HL-60/S4 treated with phorbol 12-myristate 13-acetate at 8.2 ng/mL for 4 days and 3 days (cell line): ENCODE measurements around the gene FOXP4.

Source experiments
- in situ Hi-C: fragments of 300-500 bp; cut with MboI; formaldehyde crosslinking; loops from 2 replicates; pipeline ENCODE4 v1.15.0; 2022; ENCODE audit warnings: low sequenced_read_pairs

Gene FOXP4

GRCh38 chr6:41561931-41562911 is 16.0 kb downstream of the FOXP4 start:
- in situ Hi-C loops, result loop anchor here (25.0 kb wide), 1 partner anchor 100 kb away; no protein-coding TSS in a partner anchor

DNA sequence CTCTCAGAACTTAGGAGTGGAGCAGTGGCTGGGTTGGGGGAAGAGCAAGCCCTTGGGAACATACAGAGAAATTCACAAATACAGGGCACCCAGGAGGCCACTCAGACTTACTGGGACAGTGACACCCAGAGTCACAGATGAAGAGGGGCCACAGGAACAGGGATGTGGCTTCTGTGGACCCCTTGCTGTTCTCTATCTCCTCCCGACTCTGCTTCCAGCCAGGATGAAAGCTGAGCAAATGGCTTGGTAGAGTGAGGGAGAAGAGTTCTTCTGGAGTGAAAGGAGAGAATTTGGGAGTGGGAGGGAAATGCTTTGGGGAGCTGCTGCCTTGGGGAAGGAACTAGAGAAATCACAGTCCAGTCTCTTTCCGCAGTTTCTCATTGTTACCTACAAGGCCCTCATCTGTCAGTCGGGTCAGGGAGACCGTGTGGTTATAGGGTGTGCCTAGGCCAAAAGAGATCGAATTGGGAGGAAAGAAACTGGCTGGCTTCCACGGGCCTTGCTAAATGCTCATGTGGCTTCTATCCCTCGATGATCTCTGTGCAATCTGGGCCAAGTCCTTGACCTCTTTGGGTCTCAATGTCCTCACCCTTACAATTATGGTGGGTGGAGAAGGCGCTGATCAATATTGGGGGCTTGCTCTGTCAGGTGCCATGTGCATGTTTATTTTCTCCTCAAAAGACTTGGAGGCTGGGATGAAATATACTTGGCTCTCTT is 17.0 kb downstream of the FOXP4 start:
- in situ Hi-C loops, result loop anchor here (25.0 kb wide), 1 partner anchor 101 kb away; no protein-coding TSS in a partner anchor

- in situ Hi-C loops, result loop anchor here (25.0 kb wide), 1 partner anchor 102 kb away; no protein-coding TSS in a partner anchor
Observed at GRCh38 chr6:41564448-41565142, 18.4 kb downstream of the FOXP4 start.

DNA sequence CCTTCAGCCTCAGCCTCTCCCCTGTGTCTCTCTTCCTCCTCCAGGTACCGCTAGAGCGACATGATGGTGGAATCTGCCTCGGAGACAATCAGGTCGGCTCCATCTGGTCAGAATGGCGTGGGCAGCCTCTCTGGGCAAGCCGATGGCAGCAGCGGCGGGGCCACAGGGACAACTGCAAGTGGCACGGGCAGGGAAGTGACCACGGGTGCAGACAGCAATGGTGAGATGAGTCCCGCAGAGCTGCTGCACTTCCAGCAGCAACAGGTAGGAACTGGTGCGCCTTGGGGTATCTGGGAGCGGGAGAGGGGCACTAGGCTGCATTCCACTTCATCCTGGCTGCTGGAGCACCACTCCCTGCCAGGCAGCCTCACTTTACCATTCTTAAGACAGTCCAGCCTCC is 19.5 kb downstream of the FOXP4 start:
- in situ Hi-C loops, result loop anchor here (25.0 kb wide), 1 partner anchor 103 kb away; no protein-coding TSS in a partner anchor

DNA sequence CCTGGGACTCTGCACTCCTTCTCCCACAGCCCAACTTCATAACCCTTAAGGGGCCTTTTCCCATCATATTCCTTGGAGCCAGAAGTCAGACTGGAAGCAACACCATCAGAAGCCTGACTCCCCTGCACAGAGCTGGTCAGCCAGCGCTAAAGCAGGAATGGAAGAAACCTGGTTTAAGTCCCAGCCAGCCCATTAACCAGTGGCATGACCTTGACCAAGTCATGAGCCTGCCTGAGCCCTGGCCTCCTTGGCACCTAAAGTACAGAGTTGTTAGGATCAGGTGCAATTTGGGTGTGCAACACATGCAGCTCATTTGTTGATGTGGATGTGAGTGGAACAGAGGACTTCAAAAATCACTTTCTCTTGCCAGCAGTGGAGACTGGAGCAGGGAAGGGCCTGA is 20.8 kb downstream of the FOXP4 start:
- in situ Hi-C loops, result loop anchor here (25.0 kb wide), 1 partner anchor 105 kb away; no protein-coding TSS in a partner anchor

DNA sequence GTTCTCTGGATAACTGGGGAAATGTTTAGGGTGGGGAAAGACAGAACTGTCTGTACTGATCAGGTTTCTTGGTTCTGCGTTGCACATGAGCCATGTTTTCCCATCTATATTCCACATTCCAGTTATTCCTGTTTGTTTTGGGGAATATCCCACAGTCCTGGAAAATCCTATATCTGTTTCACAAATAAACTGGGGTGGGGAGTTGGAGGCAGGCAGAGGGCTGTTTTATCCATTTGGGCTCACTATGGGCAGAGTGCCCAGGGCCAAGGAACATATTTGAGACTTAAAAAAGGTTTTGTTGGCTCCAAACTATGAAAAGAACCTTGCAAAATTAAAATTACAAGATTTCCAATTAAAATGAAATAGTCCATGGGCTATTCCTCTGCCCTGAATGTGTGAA is 21.5 kb downstream of the FOXP4 start:
- in situ Hi-C loops, result loop anchor here (25.0 kb wide), 1 partner anchor 105 kb away; no protein-coding TSS in a partner anchor

- in situ Hi-C loops, result loop anchor here (25.0 kb wide), 1 partner anchor 106 kb away; no protein-coding TSS in a partner anchor
Observed at GRCh38 chr6:41568202-41568584, 22.0 kb downstream of the FOXP4 start.

DNA sequence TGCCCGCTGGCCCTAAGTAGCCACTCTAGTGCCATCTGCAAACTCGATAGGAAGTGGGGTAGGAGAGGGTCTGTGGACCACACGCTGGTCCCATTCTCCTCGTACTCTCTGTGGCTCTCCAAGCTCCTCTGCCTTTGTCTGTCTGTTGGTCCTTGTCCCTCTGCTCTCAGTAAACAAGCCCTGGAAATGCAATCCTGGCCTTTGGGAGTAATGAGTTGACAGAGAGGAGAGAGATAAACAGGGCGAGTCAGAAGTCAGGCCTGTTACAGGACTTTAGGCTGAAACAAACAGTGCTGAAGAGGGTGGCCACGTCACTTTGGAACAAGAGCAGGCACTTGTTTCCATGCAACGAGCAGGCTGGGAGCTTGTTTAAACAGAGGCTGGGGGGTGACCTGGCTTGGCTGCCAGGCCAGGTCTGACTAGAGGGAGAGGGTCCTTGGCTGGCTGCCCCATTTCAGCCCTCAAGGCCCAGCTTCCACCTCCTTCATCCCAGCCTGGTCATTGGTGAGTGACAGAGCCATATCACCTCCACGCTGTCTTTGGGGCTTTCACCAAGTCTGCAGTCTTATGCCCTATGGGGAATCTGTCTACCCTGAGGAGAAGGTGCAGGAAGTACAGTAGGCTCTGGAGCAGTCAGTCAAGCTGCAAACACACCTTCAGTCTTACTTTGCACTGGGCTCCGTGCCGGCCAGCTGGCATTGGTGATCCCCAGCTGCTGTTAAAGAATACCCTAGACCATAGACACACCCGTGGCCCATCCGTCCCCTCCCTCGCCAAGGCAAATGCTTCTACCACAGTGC is 22.6 kb downstream of the FOXP4 start:
- in situ Hi-C loops, result loop anchor here (25.0 kb wide), 1 partner anchor 106 kb away; no protein-coding TSS in a partner anchor

DNA sequence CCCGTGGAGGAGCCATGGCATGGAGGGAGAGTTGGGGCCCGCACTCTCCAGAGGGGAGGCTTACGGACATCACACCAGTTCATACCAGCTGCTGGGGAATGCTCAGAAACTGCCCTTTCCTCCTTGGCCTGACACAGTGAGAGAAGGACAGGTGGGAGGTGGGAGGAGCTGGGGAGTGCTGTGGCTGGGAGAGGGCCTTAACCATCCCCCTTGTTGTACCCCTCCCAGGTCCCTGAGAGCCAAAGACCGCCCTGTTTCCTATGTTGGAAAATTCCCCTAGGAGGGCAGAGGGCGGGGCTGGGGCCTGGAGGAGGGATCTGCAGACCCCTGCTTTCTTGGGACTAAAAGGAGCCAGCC is 24.1 kb downstream of the FOXP4 start:
- in situ Hi-C loops, result loop anchor here (25.0 kb wide), 1 partner anchor 108 kb away; no protein-coding TSS in a partner anchor

DNA sequence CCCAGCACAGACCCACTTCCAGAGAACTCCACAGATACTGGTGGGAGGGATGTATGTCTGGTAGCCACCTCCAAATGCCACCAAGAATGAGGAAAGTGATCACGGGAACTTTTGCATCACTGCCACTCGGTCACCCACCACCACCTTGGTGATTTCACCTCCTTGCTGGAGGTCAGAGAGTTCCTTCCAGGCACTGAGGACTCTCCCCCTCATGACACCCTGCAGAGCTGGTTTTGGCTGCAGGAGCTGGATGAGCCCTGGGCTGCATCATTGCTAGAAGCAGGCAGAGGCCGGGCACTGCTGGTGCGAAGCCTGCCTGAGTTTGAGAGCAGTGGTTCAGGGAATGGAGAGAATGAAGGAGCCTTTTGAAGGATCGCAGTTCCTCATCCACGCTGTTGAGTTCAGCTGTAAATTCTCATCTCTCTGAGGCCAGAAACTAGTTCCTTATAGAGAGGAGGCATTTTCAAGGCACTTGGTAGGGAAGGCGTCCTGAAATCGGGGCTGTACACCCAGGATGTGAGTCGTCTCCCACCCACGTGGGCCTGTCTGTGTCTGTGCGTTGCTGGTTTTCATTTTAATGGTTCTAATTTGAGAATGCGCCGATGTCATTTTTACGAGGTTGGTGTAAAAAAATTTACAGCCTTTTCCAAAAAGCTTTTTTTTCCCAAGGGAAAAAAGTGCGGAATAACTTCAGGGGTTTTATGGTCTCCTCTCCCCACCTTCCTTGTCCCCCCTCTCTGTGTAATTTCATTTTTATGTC is 25.0 kb downstream of the FOXP4 start:
- in situ Hi-C loops, result loop anchor here (25.0 kb wide), 1 partner anchor 109 kb away; no protein-coding TSS in a partner anchor

DNA sequence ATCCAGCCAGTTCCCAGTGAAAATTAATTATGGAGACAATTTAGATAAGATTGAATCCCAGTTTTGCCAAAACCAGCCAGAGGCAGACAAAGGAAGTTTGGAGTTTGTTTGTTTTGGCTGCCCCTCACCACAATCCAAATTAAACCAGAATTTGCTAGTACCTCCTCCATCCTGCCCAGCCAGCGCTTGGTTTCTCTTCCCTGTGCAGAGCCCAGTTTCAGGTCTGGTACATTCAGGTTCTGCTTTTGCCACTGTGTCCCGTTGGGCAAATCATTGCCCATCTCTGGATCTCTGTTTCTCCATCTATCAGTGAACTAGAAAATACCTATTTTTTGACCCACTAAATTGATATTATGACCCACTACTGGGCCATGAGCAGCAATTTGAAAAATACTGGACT is 26.4 kb downstream of the FOXP4 start:
- in situ Hi-C loops, result loop anchor here (25.0 kb wide), 1 partner anchor 110 kb away; no protein-coding TSS in a partner anchor

GRCh38 chr6:41573276-41573675 is 27.1 kb downstream of the FOXP4 start:
- in situ Hi-C loops, result loop anchor here (25.0 kb wide), 1 partner anchor 111 kb away; no protein-coding TSS in a partner anchor

GRCh38 chr6:41573985-41574384 is 27.8 kb downstream of the FOXP4 start:
- in situ Hi-C loops, result loop anchor here (25.0 kb wide), 1 partner anchor 112 kb away; no protein-coding TSS in a partner anchor

DNA sequence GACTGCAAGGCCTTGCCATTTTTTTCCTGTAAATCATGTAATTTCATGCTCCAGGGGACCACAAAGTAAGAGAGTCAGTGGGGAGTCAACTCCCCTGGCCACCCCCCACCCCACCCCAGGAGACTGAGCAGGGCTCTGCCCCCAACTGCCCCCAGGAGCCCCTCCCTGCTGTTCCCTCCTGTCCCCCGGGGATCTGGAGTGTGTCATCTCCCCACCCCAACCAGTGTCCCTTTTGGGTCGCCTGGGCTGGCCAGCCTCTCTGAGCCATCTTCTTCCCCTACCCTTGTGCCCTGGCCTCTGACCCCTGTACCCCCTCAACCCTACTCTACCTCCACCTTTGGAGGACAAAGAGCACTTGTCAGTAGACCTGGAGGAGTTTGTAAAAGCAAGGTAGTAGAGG is 29.4 kb downstream of the FOXP4 start:
- in situ Hi-C loops, result no loop called here

DNA sequence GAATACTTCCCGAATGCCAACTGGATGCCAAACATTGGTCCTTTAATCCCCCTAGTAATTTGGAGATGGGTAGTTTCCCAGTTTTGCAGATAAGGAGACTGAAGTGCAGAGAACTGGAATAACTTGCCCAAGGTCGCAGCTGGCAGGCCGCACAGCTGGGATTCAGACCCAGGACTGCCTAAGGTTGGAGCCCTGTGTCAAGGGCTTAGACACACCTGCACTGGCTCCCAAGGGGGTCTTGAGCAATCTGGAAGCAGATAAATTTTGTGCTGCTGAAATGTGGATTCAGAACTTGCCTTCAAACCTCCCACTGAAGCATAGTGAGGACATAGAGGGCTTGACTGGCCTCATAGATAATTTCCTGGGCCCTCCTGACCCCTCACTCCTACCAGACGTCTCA is 30.5 kb downstream of the FOXP4 start:
- in situ Hi-C loops, result no loop called here

DNA sequence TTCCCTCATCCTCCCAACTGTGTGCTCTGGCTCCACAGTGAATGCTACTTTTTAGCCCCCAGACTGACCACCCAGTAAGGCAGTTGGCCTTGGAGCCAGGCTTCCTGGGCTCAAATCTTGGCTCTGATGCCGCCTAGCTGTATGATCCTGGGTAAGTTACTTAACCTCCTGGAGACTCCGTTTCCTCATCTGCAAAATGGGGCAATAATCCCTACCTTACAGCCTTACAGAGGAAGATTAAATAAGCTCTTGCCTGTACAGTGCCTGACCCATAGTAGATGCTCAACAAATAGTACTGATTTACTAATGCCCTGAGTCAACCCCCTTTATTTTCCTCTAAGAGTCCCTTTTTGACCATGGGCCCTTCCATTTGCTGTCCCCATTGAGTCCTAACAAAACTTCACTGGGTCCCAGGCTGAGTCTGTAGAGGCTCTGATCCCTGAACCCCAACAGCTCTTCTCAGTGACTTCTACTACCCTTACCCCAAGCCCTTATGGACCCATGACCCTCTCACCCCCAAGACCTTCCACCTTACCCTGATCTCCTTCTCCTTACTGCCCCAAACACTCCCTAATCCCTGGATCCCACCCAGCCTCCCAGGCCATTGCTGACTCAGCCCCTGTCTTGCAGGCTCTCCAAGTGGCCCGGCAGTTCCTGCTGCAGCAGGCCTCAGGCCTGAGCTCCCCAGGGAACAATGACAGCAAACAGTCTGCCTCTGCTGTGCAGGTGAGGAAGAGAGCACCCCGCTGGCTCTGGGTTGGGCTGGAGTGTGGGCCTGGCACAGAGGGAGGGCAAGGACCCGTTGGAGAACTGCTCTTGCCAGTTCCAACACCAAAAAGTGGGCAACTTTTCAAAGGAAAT is 31.4 kb downstream of the FOXP4 start:
- in situ Hi-C loops, result no loop called here

- in situ Hi-C loops, result no loop called here
Observed at GRCh38 chr6:41578217-41579087, 32.3 kb downstream of the FOXP4 start.
